Measurements from ENCODE around the gene SDCBP2.

DNA sequence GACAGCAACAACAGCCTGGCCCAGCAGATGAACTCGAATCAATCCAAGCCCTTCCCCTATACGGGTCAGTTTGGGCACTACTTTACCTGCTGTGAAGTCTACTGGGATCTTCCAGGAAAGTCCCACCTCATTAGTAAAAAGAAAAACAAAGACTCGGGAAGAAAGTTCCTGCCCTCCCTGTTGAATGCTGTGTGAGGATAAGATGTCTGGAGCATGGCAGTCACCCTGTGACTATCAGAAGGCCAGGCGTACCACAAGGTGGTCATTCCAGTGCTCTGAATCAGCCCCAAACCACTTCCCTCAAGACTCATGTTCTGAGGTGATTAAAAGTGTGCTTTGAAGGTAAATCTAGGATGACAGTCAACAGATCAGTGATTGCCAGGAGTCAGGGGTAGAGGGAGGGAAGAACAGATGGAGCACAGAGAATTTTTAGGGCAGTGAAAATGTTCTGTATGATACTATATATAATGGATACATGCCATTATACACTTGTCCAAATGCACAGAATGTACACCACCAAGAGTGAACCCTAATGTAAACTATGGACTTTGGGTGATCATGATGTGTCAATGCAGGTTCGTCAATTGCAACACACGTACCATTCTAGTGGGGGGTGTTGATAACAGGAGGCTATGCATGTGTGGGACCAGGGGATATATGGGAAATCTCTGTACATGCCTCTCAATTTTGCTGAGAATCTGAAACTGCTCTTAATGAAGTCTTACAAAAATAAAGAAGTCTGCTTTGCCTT lies 49.2 kb upstream of the SDCBP2 start:
- TF ChIP-seq FOXP1 (CRISPR knock-in tag; IDR thresholded peaks at IDR 0.05; ENCODE audit: borderline replicate concordance) (no peak), OVOL2 (CRISPR knock-in tag; IDR thresholded peaks at IDR 0.05; ENCODE audit: borderline replicate concordance) (no peak), CTCF (IDR thresholded peaks at IDR 0.05) (no peak)
- TF ChIP-seq, protein P1, sequence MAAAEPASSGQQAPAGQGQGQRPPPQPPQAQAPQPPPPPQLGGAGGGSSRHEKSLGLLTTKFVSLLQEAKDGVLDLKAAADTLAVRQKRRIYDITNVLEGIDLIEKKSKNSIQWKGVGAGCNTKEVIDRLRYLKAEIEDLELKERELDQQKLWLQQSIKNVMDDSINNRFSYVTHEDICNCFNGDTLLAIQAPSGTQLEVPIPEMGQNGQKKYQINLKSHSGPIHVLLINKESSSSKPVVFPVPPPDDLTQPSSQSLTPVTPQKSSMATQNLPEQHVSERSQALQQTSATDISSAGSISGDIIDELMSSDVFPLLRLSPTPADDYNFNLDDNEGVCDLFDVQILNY (CRISPR knock-in tag; IDR thresholded peaks at IDR 0.05) = no peak
